ENCODE measurements around the gene DYNLT4.
A peak's percentile ranks its signal among the peaks of the same experiment; 100 is the strongest.
"Not testable (repeated sequence)": the region's sequence is repeated elsewhere in the genome, so short reads cannot be mapped to it uniquely, and the experiment has no call there.

Gene DYNLT4

DNA sequence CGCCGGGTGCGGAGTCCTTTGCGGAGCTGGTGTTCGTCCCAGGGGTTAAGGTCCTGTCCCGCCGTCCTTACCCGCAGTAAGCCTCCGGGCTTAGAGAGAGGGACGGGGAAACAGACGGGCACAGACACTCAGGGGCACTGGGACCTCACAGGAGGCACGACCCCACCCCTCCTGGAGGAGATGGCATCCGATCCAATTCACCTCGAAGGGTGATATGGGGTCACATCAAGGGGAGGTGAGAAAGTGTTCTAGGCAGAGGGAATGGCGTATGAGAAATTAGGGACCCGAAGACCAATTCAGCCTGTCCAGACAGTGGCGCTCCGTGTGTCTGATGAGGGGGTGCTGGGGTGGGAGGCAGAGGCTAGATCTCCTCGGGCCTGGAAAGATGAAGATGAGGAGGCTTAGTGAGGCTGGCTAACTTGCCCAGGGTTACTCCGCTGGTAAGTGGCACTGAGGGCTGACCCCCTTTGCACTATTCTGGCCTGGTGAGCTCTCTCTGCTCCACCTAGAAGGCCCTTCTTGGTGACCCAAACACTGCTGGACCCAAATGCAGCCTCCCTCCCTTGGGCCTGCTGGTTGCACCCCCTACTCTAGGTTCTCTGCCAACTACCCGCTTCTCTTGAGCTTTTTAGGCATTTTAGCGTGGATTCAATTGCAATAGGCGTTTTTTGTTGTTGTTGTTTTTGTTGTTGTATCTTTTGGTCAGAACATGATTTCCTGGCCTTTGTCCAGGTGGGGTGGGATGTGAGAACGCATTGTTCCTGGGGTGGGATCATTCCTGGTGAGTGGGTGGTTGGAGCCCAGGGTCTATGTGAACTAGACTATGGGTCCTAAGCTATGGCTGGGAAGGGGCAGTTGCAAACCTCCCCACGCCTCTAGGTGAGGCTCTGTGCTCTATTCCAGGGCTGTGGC lies 13.4 kb upstream of the DYNLT4 start:
- Mint-ChIP-seq H3K27me3 (ENCODE audit: low read depth, poor library complexity) (peaks cover 6% of the 10 kb centered on the region), H3K4me3 (peak overlapping the region; percentile 80), H3K9me3 (peaks cover 9% of the 10 kb centered on the region), H3K27ac (peak overlapping the region; percentile 100), H3K36me3 (ENCODE audit: low read depth) (peaks cover 9% of the 10 kb centered on the region), H3K4me1 (peaks cover 41% of the 10 kb centered on the region)
- TF ChIP-seq, protein P1, sequence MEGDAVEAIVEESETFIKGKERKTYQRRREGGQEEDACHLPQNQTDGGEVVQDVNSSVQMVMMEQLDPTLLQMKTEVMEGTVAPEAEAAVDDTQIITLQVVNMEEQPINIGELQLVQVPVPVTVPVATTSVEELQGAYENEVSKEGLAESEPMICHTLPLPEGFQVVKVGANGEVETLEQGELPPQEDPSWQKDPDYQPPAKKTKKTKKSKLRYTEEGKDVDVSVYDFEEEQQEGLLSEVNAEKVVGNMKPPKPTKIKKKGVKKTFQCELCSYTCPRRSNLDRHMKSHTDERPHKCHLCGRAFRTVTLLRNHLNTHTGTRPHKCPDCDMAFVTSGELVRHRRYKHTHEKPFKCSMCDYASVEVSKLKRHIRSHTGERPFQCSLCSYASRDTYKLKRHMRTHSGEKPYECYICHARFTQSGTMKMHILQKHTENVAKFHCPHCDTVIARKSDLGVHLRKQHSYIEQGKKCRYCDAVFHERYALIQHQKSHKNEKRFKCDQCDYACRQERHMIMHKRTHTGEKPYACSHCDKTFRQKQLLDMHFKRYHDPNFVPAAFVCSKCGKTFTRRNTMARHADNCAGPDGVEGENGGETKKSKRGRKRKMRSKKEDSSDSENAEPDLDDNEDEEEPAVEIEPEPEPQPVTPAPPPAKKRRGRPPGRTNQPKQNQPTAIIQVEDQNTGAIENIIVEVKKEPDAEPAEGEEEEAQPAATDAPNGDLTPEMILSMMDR (IDR thresholded peaks at IDR 0.05), result no peak
- DNase-seq, result no peak

DNA sequence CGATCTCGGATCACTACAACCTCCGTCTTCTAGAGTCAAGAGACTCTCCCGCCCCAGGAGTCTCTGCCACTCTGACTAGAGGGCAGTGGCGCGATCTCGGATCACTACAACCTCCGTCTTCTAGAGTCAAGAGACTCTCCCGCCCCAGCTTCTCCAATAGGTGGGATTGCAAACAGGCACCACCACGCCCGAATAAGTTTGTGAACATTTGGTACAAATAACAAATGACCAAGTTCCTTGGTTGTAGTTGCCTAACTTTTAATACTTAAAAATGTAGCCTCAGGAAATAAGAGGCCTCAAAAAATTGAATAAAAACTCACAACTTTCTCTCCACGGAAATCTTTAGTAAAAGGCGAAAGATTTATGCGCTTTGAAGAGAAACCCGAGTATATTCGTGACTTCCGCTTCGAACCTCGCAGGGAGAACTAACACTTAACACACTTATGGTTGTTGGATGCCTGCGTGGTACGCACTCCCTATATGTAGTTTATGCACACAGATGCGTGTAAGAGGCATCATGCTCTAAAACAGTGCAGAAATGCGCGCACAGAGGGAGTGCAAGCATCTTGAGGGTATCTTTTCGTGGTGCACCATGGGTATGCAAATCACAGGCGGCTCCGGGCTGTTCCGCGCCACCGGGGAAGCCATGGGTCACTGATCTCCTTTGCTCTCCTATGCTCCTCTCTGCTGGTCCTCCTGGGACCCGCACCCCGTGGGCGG lies 12.6 kb upstream of the DYNLT4 start:
- peak; percentile 80 for DNase-seq
- peaks cover 6% of the 10 kb centered on the region for H3K27me3 Mint-ChIP-seq (ENCODE audit: low read depth, poor library complexity)

DNA sequence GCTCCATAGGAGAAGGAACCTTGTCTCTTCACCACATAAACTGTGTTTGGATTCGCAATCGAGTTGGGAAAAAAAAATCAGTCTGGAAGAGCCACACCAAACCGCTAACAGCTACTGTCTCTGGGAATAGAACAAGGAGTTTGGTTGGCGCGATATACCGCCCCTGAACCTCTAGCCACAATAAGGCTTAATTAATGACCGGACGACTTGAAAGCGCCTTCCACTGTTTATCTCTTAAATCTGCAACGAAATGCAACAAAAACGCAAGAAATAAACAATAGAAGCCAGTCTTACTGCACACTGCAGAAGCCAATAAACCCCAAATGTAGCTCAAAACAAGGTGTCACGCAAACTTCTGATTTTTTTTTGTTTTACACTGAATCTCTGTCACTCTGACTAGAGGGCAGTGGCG lies 12.1 kb upstream of the DYNLT4 start:
- H3K27ac Mint-ChIP-seq, result peak overlapping the region; percentile 100
- TF ChIP-seq, protein P1 (IDR thresholded peaks at IDR 0.05), result no peak
- peaks cover 6% of the 10 kb centered on the region for H3K27me3 Mint-ChIP-seq (ENCODE audit: low read depth, poor library complexity)
- peak overlapping the region; percentile 80 for H3K4me3 Mint-ChIP-seq
- peaks cover 18% of the 10 kb centered on the region for H3K36me3 Mint-ChIP-seq (ENCODE audit: low read depth)
- no peak for DNase-seq
- H3K9me3 Mint-ChIP-seq, result peaks cover 9% of the 10 kb centered on the region
- peaks cover 52% of the 10 kb centered on the region for H3K4me1 Mint-ChIP-seq

More for the DNA sequence above, 12.6 kb upstream of the DYNLT4 start:
- TF ChIP-seq, protein P1 (IDR thresholded peaks at IDR 0.05), result no peak
- peaks cover 50% of the 10 kb centered on the region for H3K4me1 Mint-ChIP-seq
- H3K9me3 Mint-ChIP-seq, result peaks cover 9% of the 10 kb centered on the region
- H3K36me3 Mint-ChIP-seq (ENCODE audit: low read depth), result peaks cover 16% of the 10 kb centered on the region
- H3K4me3 Mint-ChIP-seq, result peak overlapping the region; percentile 80
- H3K27ac Mint-ChIP-seq, result peak overlapping the region; percentile 100

DNA sequence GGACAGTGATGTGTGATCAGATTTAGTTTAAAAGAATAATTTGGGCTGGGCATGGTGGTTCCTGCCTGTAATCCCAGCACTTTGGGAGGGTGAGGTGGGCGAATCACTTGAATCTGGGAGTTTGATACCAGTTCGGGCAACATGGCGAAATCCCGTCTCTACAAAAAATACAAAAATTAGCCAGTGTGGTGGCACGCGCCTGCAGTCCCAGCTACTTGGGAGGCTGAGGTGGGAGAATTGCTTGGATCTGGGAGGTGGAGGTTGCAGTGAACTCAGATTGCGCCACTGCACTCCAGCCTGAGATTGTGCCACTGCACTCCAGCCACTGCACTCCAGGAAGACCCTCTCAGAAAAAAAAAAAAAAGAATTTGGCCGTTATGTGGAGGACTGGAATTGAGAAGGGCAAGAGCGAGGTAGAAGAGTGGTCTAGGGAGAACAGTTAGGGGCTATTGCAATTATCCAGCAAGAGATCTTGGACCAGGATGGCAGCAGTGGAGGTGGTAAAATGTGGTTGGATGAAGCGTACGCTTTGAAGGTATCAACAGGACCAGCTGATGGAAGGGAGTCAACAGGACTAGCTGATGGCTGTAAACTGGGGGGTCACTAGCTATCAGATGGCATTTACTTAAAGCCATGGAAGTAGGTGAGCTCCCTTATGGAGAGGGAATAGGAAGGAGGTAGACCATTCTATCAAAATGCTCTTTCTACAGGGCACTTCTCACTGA lies 10.8 kb upstream of the DYNLT4 start:
- Mint-ChIP-seq H3K27ac (peak overlapping the region; percentile 33), H3K36me3 (ENCODE audit: low read depth) (peaks cover 18% of the 10 kb centered on the region), H3K4me3 (peak overlapping the region; percentile 47)

DNA sequence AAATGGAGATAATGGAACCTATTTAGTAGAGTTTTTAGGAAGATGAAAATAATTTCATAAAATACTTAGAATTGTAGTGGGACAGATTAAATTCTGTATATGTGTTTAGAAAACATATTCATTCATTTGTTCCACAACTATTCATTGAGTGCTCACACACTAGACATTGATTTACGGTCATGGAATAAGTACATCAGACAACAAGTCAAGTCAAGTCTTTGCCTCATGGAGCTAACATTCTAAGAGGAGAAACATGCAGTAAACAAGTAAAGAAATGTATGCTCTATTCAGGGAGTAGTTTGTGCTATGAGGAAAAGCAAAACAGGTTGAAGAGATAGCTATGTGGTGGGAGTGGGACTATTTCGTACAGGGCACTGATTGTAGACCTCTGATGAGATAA lies 10.2 kb upstream of the DYNLT4 start:
- H3K36me3 Mint-ChIP-seq (ENCODE audit: low read depth), result peaks cover 18% of the 10 kb centered on the region

More for the DNA sequence above, 10.8 kb upstream of the DYNLT4 start:
- H3K4me1 Mint-ChIP-seq, result peaks cover 57% of the 10 kb centered on the region
- TF ChIP-seq, protein P1 (IDR thresholded peaks at IDR 0.05), result no peak
- peaks cover 9% of the 10 kb centered on the region for H3K9me3 Mint-ChIP-seq
- peaks cover 6% of the 10 kb centered on the region for H3K27me3 Mint-ChIP-seq (ENCODE audit: low read depth, poor library complexity)
- no peak for DNase-seq

DNA sequence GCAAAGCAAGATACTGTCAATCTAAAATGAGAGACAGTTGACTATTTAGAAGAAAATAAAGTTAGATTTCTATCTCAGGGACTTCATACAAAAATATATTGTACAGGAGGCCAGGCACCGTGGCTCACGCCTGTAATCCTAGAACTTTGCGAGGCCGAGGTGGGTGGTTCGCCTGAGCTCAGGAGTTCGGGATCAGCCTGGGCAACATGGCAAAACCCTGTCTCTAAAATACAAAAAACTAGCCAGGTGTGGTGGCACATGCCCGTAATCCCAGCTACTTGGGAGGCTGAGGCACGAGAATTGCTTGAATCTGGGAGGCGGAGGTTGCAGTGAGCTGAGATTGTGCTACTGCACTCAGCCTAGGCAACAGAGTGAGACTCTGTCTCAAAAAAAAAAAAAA lies 8.8 kb upstream of the DYNLT4 start:
- H3K27me3 Mint-ChIP-seq (ENCODE audit: low read depth, poor library complexity); H3K4me3 Mint-ChIP-seq; H3K27ac Mint-ChIP-seq; DNase-seq; H3K9me3 Mint-ChIP-seq: not testable (repeated sequence)
- H3K4me1 Mint-ChIP-seq, result peaks cover 69% of the 10 kb centered on the region
- H3K36me3 Mint-ChIP-seq (ENCODE audit: low read depth), result peaks cover 18% of the 10 kb centered on the region

More for the DNA sequence above, 10.2 kb upstream of the DYNLT4 start:
- no peak for DNase-seq
- H3K4me1 Mint-ChIP-seq, result peaks cover 63% of the 10 kb centered on the region
- no peak overlapping the region for H3K27ac Mint-ChIP-seq
- peak overlapping the region; percentile 47 for H3K4me3 Mint-ChIP-seq
- TF ChIP-seq, protein P1 (IDR thresholded peaks at IDR 0.05), result no peak
- H3K27me3 Mint-ChIP-seq (ENCODE audit: low read depth, poor library complexity), result peaks cover 4% of the 10 kb centered on the region
- peaks cover 9% of the 10 kb centered on the region for H3K9me3 Mint-ChIP-seq
